Measurements from ENCODE around the gene MSANTD2. TPM values are rescaled to one million over a fixed set of nuclear protein-coding genes. Genes with fewer than 3 reads are reported as not detected.
A peak's percentile ranks its signal among the peaks of the same experiment; 100 is the strongest.

Gene MSANTD2
- total and polyA plus RNA-seq, 11 donors, result 2.2 to 5.4 (median 3.1) TPM

DNA sequence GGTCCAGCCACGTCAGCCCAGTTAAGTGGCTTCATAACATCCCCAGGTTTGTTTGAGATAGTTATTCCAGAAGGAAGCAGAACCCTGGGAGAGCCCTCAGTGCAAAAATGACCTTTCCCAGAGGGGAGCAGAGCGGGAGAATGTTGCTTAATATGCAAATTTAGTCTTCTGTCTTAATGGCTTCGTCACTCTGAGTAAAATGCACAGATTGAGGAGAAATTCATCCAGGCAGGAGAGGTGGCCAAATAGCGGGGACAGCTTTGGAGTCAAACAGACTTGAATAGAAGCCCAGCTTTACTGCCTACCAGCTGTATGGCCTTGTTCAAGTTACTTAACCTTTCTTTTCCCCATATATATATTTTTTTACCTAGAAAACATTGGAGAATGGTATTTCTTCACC is 72.7 kb downstream of the MSANTD2 start:
- Histone ChIP-seq H3K4me3 (no peak overlapping the region), H3K4me1 (peaks cover 6 to 33% (median 13%) of the 10 kb centered on the region in 12 donors), H3K27ac (no peak overlapping the region), H3K36me3 (no peaks in the 10 kb centered on the region), H3K9me3 (no peaks in the 10 kb centered on the region), H3K27me3 (peaks cover 0 to 6% (median 0%) of the 10 kb centered on the region in 9 donors)
- ATAC-seq, result no peak
- no peak for DNase-seq
- TF ChIP-seq, protein P1, sequence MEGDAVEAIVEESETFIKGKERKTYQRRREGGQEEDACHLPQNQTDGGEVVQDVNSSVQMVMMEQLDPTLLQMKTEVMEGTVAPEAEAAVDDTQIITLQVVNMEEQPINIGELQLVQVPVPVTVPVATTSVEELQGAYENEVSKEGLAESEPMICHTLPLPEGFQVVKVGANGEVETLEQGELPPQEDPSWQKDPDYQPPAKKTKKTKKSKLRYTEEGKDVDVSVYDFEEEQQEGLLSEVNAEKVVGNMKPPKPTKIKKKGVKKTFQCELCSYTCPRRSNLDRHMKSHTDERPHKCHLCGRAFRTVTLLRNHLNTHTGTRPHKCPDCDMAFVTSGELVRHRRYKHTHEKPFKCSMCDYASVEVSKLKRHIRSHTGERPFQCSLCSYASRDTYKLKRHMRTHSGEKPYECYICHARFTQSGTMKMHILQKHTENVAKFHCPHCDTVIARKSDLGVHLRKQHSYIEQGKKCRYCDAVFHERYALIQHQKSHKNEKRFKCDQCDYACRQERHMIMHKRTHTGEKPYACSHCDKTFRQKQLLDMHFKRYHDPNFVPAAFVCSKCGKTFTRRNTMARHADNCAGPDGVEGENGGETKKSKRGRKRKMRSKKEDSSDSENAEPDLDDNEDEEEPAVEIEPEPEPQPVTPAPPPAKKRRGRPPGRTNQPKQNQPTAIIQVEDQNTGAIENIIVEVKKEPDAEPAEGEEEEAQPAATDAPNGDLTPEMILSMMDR (IDR thresholded peaks at IDR 0.05), result no peak
- no peak for TF ChIP-seq POLR2A (IDR thresholded peaks at IDR 0.05)
- intact Hi-C loops (cut with DNase I), result no loop called here
- WGBS, 4 donors, result 86 to 94% (median 90%) methylated on average over 4 of the region's 4 CpGs

DNA sequence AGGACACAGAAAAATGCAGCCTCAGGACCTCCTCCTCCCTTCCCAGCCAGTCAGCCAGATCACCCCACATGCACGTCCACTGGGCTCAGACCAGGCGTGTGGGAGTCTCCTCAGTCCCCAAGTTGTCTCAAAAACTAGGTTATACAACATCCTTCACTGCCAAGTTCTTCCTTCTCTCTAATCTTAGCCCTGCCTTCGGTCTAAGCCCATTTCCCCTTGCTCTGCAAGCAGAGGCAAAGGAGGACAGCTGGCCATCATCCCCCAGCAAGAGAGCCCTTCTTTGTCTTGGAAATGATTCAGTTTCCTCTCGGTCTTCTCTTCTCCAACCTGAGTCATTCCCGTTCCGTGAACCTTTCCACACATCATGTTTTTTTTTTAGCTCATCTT is 74.5 kb downstream of the MSANTD2 start:
- Histone ChIP-seq H3K9me3 (no peaks in the 10 kb centered on the region), H3K4me3 (no peak overlapping the region), H3K36me3 (no peaks in the 10 kb centered on the region), H3K4me1 (peaks cover 6 to 26% (median 14%) of the 10 kb centered on the region in 12 donors), H3K27ac (peak overlapping the region in 7 of 12 donors; percentile 7 to 70 (median 29)), H3K27me3 (peaks cover 0 to 18% (median 3%) of the 10 kb centered on the region in 9 donors)
- TF ChIP-seq, protein P1 (IDR thresholded peaks at IDR 0.05), result no peak
- intact Hi-C loops (cut with DNase I), result no loop called here
- WGBS, 4 donors, result 12 to 24% (median 17%) methylated on average over 6 of the region's 6 CpGs
- DNase-seq (no peak), ATAC-seq (peak in 3 of 4 donors; percentile 39 to 64 (median 41))

DNA sequence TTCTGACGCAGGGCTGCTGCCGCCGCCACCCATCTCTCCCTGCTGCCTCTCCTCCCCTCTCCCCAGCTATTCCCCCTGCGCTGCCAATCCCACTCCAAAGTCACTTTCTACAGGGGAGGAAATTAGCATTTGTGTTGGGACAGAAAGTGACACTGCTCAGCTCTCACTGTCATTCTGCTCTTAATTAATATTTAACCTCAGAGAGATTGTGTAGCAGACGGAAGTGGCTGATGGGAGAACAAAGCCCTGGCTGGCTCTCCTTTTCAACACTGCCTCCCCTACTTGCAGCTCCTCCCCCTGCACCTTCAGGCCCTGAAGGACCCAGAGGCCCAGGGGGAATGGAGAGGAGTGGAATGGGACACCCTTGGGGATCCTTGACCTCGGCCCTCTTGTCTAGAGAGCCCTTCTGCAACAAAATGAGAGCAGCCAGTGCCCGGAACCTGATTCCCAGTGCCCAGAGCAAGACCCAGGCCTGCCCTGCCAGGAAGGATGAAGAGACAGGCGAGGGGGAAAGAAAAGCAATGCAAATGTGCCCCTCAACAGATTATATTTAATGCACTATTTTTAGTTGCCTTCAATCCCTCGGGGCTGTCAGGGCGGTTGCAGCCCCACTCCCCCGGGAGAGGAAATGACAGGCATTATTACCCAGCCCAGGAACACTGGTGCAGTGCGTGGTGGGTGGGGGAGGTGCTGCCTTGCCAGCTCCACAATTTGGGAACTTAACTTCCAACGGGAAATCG is 75.1 kb downstream of the MSANTD2 start:
- peaks cover 6 to 26% (median 14%) of the 10 kb centered on the region in 12 donors for H3K4me1 ChIP-seq
- peak in 3 of 4 donors; percentile 37 to 57 (median 56) for ATAC-seq
- TF ChIP-seq, protein P1 (IDR thresholded peaks at IDR 0.05), result no peak
- TF ChIP-seq POLR2A (IDR thresholded peaks at IDR 0.05), result no peak
- intact Hi-C loops (cut with DNase I), result no loop called here
- H3K9me3 ChIP-seq, result no peaks in the 10 kb centered on the region
- H3K36me3 ChIP-seq, result no peaks in the 10 kb centered on the region
- peaks cover 0 to 23% (median 3%) of the 10 kb centered on the region in 9 donors for H3K27me3 ChIP-seq
- DNase-seq, result peak in 2 of 5 donors; percentile 52 to 57
- no peak overlapping the region for H3K4me3 ChIP-seq
- peak overlapping the region in 9 of 12 donors; percentile 7 to 70 (median 24) for H3K27ac ChIP-seq
- WGBS, 4 donors, result 27 to 31% (median 28%) methylated on average over 14 of the region's 14 CpGs

DNA sequence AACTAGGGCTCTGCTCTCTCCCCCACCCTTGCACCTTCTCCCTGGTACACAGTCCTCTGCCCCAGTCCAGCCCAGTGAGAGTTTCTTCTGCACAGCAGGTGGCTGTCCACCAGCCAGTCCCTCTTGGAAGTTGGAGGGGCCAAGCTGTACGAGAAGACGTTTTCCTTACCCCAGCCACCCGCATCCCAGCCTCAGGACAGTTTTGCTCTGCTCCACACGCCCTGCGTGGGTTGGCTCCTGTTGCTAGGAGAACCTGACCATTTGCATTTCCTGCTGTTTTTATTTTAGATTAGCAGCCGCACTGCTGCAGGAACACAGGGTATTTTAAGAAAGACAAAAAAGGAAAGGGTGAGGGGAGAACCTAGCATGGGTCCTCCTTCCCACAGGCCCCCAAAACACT is 78.0 kb downstream of the MSANTD2 start:
- intact Hi-C loops (cut with DNase I), result no loop called here
- Histone ChIP-seq H3K9me3 (no peaks in the 10 kb centered on the region), H3K4me1 (peaks cover 6 to 45% (median 26%) of the 10 kb centered on the region in 12 donors), H3K27ac (no peak overlapping the region), H3K4me3 (no peak overlapping the region), H3K27me3 (peaks cover 0 to 42% (median 22%) of the 10 kb centered on the region in 9 donors), H3K36me3 (no peaks in the 10 kb centered on the region)
- DNase-seq (no peak), ATAC-seq (no peak)
- 21 to 30% (median 26%) methylated on average over 6 of the region's 6 CpGs for whole genome bisulfite sequencing, 4 donors
- TF ChIP-seq, protein P1 (IDR thresholded peaks at IDR 0.05), result no peak
- TF ChIP-seq POLR2A (IDR thresholded peaks at IDR 0.05), result no peak
